GM18511 (cell line): ENCODE results near the gene SLC35F3.
"Not testable (repeated sequence)": the region's sequence is repeated elsewhere in the genome, so short reads cannot be mapped to it uniquely, and the experiment has no call there.

ENCODE experiments used
- ATAC-seq: cut with Tn5 transposase; IDR thresholded peaks from one replicate; pipeline ENCODE4 v1.9.1; 2021; ENCODE audit warnings: mild to moderate bottlenecking, moderate library complexity; ENCODE audit not compliant: unreplicated experiment

The SLC35F3 gene

DNA sequence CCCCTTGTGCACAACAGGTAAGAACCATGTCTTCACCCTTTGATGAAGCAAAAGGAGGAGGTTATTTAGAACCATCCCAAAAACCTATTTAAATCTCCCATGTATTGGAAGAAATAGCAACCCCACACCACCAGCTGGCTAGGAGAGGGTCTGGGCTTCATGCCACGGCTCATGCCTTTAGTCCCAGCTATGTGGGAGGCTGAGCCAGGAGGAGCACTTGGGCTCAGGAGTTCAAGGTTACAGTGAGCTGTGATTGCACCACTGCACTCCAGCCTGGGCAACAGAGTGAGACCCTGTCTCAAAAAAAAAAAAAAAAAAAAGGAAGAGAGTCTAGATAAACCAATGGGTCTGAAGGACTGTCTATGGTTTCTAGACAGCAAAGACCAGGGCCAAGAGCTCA is 270.9 kb downstream of the SLC35F3 start:
- no peak for ATAC-seq

DNA sequence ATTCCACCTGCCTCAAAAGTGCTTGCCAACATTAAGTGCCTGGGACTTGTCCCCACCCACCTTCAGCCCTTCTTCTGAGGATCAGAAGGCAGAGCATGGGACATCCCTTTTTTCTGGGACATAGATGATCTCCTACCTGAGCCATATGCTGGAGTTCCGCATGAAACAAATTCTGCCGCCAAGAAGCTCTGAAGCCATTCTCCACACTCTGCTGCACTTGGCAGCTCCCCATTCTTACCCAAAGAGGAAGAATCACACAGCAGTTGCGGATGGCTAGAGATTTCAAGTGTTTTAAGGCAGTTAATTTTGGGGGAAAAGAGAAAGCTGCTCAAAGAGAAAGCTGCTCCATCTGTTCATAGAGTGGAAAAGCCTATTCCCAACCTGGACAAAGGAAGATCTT is 271.5 kb downstream of the SLC35F3 start:
- no peak for ATAC-seq

DNA sequence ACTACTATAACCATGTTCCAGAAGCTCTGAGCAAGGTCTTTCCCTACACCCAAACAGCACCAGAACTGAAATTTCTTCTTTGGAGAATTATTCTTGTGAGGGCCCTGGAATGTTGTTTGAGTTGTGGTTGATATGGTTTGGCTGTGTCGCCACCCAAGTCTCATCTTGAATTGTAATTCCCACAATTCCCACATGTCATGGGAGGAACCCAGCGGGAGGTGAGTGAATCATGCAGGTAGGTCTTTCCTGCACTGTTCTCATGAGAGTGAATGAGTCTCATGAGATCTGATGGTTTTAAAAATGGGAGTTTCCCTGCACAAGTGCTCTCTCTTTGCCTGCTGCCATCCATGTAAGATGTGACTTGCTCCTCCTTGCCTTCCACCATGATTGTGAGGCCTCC is 272.4 kb downstream of the SLC35F3 start:
- not testable (repeated sequence) for ATAC-seq

DNA sequence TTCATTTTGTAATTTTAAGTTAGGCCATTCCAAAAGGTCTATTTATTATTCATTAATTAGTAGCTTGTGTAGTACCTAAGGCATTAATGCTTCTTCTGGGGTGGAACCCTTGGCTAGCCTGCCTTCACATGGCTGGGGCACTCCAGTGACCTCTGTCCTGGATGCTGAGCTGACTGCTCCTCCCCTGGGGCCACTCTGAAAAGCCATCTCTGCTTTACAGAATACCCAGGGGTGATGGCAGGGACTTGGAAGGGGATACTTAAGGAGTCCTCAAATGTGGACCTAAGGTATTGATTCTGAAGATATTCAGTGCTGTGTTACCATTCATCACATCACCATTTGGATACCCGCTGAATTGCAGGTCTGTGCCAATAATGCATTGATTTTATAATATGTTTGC is 281.0 kb downstream of the SLC35F3 start:
- ATAC-seq: no peak

DNA sequence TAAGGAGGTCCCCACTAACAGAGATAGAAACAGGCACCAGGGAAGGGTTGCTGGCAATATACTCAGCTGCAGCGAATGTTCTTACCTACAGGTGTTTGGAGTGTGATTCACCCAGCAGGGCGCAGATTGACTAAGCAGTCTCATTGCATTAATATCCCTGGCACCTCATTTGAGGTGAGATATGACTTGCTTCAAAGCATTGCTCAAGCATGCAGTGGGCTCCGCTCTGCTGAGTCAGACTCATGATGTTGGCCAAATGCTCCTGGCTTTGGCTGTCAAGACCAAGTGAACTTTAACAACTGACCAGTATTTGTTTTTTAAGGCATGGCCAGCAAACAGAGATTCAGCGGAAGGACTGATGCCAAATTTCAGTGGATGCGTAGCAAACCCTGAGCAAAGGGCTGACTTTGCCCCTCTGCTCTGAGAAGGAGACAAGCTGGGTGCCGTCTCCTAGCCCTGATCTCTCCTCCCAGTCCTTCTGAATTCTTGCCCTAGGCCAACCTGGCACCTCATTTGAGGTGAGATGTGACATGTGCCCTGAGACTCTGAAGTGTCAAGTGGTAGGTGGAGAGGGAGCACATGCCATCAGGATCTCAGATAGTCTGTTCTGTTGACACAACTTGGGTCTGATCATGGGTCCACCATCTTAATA is 281.7 kb downstream of the SLC35F3 start:
- ATAC-seq: no peak

DNA sequence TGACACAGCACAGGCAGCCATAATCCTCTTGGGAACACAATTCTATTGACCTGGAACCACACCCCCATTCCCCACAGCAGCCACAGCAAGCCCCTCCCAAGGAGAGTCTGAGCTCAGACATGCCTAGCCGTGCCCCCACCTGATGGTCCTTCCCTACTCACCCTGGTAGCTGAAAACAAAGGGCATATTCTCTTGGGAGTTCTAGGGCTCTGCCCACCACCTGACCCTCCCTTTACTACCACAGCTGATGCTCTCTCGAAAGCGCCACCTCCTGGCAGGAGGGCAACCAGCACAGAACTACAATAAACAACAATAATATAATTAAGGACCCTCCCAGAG is 283.9 kb downstream of the SLC35F3 start:
- no peak for ATAC-seq

DNA sequence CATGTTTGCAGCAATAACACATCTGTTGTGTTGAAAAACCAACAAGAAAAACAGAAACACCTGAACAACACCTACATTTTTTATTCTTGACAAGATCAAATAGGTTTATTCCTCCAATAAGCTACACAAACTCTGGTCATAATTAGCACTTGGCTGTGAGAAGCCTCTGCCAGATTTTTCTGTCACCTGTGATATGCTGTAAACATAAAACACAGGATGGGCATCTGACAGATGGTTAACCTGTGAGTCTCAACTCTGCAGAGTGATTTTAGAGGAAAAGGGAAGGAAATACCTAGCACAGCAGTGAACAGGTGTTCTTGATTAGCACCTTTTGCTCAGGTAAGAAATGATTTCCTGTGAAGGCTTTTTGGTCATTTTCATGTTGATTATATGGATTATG is 293.4 kb downstream of the SLC35F3 start:
- no peak for ATAC-seq

DNA sequence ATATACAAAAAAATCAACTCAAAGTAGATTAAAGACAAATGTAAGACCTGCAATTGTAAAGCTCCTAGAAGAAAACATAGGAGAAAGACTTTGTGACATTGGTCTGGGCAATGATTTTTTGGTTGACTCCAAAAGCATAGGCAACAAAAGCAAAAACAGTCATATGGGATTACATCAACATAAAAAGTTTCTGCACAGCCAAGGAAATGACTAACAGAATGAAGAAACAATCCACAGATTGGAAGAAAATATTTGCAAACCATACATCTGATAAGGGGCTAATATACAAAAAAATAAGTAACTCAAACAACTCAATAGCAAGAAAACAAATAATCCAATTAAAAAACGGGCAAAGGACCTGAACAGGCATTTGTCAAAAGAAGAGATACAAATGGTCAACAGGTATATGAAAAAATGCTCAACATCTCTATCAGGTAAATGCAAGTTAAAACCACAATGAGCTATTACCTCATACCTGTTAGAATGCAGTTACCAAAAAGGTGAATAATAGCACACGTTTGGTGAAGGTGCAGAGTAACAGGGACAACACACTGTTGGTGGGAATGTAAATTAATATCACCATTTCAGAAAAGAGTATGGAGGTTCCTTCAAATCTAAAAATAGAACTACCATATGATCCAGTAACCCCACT is 295.1 kb downstream of the SLC35F3 start:
- no peak for ATAC-seq

DNA sequence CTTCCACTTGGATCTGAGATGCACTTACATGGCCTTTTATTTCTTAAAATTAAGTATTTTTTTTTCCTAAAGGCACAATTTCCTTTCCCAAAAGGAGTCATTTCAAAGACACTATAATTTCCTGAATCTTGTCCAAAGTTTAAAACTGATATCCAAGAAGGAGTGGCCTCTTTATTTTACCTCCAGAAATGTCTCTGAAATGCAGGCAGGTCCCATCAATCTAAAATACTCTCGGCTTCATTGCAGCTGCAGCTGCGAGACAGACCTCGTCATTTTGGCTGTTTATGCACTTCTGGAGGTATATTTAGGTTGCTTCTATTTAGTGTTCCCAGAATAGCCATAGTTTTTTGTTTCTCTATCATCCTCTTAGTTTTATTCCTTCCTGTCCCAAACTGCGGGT is 296.1 kb downstream of the SLC35F3 start:
- no peak for ATAC-seq

DNA sequence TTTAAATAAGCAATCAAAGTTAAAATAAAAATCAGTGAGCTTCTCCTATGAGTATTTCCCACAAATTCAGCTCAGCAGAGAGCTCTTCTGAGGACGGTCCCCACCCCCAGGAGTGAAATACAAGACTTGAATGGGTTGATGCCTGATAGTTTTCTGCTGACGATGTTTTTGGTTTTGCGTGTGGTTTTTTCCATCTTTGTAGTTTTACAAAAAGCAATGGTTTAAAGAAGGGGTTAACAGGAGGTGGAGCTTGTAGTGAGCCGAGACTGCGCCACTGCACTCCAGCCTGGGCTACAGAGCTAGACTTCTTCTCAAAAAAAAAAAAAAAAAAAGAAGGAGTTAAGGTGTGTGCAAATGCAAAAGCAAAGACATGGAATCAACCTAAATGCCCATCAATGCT is 297.1 kb downstream of the SLC35F3 start:
- ATAC-seq: no peak

DNA sequence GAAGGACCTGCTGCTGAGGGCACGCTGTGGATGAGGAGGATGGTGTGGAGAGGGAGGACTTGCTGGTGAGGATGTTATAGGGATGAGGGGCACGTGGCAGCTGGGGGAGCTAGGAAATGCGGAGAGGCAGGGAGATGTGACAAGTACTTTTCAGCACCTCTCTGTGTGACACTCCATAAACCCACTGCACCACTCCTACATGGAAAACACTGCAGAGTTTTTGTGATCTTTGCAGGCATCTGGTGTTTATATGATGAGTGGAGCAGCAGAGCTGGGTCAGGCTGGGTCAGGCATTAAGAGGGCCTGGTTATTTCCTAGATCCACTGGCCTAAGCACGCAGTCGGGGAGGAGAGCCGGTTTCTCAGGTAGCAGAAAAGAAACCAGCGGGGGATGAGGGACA is 301.5 kb downstream of the SLC35F3 start:
- ATAC-seq: no peak

DNA sequence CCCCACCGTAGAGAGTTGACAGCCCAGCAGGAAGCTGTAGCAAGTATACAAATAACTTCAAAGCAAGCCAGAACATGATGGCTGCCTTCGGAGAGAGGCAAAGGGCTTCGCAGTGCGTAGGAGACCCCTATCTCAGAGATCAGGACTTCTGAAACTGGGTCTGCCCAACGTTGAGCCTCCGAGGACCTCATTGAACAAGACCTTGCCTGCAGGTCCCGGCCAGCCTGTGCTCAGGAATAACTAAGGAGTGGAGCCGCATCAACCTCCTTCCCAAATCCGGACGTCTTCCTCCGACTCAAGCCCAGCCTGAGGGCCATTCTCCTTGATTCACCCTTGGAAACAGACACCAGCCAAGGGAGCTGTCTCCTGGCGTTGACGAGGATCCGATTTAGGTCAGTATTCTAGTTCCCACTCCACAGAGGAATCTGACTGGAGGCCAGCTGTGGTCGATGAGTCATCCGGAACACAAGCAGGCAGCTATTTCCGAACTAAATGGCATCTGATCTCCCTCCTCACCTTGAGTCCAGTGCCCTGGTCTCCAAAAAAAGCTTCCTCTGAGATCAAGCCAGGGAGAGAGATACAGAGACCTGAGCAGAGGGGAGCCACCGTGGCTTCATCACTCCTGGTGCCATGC is 302.3 kb downstream of the SLC35F3 start:
- ATAC-seq: no peak

DNA sequence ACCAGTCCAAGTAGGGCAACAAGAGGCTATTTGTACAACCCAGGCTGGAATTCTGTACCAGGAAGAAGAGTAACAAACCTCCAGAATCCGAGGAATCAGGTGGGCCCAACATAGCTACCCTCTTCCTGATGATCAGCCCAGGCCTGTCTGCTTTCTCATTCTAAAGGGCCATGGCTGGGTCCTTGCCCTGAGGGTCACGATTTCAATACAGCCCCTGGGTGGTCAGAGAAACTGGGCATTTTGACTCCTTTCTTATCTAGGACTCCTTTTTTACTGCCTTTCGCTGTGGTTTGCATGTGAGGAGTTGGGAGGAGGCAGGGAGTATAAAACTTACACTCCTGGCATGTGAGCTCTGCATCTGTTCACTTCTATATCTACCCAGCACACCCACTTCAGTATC is 303.9 kb downstream of the SLC35F3 start:
- no peak for ATAC-seq

DNA sequence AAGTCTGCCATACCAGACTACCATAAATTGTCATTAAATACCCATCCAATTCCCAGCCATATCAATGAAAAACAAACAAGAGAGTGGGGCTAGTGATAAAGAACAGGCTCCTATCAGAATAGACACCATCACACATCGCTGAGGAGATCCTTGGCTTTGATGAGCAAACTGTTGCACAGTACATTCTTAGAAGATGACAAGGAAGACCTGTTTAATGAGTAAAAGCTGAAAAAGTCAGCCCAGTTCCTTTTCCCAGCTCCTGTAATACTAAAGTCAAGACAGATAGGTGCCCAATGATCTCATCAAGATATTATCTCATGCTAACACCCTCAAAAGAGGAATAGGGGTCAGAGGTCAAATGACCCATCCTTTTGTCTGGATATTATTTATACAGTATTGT is 304.3 kb downstream of the SLC35F3 start:
- no peak for ATAC-seq

DNA sequence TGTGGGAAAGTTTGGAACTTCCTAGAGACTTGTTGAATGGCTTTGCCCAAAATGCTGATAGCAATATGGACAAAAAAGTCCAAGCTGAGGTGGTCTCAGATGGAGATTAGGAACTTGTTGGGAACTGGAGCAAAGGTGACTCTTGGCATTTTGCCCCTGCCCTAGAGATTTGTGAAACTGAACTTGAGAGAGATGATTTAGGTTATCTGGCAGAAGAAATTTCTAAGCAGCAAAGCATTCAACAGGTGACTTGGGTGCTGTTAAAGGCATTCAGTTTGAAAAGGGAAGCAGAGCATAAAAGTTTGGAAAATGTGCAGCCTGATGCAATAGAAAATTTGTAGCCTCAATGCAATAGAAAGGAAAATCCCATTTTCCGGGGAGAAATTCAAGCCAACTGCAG is 306.0 kb downstream of the SLC35F3 start:
- ATAC-seq: not testable (repeated sequence)

DNA sequence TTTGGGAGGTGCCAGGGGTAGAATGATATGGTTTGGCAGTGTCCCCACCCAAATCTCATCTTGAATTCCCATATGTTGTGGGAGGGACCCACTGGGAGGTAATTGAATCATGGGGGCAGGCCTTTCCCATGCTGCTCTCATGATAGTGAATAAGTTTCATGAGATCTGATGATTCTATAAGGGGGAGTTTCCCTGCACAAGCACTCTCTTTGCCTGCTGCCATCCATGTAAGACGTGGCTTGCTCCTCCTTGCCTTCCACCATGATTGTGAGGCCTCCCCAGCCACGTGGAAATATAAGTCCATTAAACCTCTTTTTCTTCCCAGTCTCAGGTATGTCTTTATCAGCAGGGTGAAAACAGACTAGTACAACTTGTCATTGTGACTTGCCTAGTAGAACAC is 307.4 kb downstream of the SLC35F3 start:
- ATAC-seq: not testable (repeated sequence)

DNA sequence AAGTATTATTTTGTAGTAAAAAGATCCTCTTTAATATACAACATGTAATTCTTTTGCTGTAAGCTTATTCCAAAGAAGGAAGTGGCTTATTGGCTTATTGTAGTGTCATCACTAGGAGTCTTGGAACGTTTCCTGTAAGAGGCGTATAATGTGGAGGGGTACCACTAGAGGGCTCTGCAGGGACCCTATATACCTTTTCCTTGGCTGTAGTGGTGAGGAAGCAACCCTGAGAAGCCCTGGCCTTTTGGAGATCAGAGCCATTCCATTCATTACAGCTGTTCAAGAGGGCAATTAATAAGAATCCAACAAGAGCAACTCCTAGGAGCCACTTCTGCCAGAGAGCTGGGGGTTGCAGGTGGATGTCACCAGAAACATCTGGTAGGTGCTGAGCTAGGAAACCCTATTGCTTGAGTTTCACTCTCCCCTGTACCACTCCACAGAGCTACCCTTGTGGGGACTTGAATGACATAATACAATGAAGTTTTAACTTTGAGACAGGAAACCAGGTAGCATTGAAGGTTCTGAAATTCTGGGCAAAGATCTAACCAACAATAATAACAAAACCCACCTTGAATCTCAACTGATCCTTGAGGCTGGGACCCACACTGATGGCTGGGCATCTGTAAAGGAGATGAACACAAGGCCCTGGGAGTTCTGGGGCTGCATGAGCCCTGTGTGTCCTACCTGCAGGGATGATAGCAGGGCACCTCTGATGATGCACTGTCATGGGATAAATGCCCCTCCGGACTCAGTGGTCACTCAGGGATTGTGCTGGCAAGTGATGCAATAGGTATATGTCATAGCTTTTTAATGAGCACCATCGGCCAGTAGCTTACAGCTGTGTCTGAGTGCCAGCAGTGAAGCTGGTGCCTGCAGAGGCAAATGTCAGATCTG is 308.5 kb downstream of the SLC35F3 start:
- peak; percentile 37 for ATAC-seq

DNA sequence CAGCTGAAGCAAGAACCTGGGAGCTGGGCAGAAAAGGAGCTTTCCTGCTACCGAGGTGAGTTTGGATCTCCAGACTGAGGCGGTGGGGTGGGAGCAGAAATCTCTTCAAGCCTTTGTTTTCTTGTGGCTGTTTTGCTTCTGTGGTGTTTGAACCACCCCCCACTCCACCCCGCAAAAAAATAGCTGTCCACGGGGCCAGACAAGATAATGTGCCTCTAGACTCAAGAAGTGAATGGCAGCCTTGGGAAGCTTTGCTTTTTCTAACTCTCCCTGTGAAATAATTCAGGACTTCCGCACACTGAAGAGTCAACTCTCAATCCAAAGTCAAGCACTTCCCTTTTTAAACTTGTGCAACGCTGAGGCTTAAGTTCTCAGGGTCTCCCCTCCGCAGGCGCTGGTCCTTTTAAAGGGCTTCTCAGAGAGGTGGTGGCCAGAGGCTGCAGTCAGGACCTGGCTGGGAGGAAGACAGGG is 309.2 kb downstream of the SLC35F3 start:
- ATAC-seq: peak; percentile 21

DNA sequence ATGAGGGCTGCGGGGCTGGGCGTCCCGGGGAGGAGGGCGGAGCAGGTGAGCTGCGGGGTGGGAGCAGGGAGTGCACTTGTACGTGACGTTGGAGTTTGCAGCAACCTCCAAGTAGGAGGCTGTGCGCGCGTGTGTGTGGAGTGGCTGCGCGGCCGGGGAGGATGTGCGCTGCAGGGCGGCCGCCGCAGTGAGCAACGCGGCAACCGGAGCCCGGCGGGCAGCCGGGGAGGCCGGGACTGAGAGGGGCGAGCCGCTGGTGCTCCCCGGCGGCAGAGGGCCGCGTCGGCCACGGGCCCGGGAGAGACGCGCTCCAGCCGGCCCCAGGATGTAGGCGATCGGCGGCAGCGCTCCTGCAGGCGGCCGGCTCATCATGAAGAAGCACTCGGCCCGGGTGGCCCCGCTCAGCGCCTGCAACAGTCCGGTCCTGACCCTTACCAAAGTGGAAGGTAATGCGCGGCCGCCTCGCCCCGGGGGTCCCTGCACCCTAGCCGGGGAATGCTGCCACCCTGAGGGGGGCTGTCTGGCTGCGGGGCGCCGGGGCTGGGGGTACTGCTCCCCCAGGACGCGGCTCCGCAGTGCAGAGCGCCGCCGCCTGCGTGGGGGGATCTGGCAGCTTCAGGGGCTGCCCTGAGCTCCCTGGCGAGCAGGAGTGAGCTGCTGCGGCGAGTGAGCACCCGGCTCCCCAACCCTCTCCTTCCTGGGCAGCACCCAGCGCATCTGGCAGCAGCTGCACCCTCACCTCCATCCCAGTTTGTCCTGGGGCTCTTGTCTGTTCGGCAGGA is 309.8 kb downstream of the SLC35F3 start:
- peak; percentile 46 for ATAC-seq
